NOMO-1 treated with DMSO at 0.1 percent for 48 hours (cell line): ENCODE measurements around the gene PLXNA4.
A peak's percentile ranks its signal among the peaks of the same experiment; 100 is the strongest.

ENCODE experiments used
- DNase-seq: peaks from one replicate; lab custom pipeline; 2025; ENCODE audit not compliant: unreplicated experiment; lab: John Stamatoyannopoulos, UW

PLXNA4 gene

GRCh38 chr7:132367004-132367403 is 209.3 kb downstream of the PLXNA4 start:
- DNase-seq: no peak

DNA sequence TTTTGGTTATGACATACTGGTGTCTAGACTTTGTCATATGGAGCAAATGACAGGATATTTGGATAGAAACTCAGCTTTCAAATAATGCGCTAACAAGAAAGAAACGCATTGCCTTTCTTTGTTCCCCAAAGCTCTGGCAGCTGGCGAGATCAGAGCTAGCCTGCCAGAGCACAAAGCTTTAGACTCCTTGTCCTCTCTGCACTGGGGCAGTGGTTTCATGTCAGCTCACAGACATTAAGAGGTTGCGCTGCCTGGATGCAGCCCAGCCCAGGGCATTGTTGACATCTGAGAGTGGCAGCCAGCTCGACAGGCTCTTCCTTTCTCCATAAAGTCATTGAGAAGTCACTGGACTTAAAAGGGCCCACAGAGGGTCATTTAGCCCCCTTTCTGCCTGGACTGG is 212.0 kb downstream of the PLXNA4 start:
- no peak for DNase-seq

- DNase-seq: no peak
These were observed 214.2 kb downstream of the PLXNA4 start for GRCh38 chr7:132362059-132362458.

GRCh38 chr7:132361146-132361545 is 215.1 kb downstream of the PLXNA4 start:
- DNase-seq: no peak

- DNase-seq: no peak
These were observed 216.5 kb downstream of the PLXNA4 start for GRCh38 chr7:132359743-132360142.

DNA sequence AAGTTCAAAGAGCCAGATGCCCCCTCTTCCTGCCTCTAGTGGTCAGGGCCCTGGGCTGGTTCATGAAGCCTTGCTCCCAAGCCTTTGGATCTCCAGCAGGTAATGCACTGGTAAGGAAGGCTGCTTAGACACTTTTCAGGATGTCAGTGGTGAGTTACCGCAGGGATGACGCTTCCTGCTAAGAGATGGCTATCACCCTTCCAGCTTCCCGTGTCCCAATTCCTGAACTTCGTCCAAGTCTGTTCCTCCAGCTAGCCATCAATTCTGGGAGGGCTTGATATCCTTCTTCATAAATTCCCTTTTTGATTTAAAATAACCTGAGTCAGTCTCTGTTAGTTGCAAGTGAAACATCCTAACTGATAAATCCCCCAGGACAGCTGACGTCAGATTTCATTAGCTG is 221.2 kb downstream of the PLXNA4 start:
- DNase-seq: no peak

- DNase-seq: peak; percentile 59
These were observed 221.7 kb downstream of the PLXNA4 start for GRCh38 chr7:132354527-132354926.

GRCh38 chr7:132353936-132354335 is 222.3 kb downstream of the PLXNA4 start:
- no peak for DNase-seq

DNA sequence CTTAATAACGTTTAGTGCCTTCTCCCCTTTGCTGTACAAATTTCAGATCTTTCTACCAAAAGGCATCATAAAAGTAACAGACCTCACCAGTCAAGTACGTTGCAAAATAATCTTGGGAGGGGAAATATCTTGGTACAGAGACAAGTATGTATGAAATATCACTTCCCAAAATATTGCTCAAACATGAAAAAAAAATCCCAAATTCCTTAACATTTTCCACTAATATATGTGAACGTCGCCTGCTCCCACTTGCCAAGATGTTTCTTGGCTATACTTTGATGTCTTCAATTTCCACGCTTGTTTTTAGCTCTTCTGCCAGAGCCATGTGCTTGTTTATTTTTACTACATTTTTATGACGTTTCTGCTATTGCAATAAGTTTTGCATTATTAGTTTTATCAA is 223.5 kb downstream of the PLXNA4 start:
- DNase-seq: no peak

GRCh38 chr7:132351954-132352499 is 224.2 kb downstream of the PLXNA4 start:
- DNase-seq: no peak

- no peak for DNase-seq
These were observed 225.5 kb downstream of the PLXNA4 start for GRCh38 chr7:132350741-132351140.

DNA sequence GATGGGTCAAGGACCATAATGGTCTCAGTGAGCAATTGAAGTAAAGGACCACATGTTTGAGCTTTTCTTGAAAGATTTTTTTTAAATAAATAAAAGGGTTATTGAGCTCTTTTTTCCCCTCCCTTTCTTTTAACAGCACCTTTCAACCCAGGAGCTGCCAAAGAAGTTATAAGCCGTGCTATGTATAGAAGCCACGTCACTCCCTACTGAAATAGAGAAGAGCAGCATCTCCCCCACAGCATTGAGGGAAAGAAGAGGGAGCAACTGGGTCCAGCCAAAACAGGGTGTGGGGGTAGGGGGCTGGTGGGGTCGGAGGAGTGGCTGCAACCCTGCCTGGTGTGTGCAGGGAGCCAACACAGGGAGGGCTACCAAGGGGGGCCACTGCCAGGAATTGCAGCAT is 227.2 kb downstream of the PLXNA4 start:
- no peak for DNase-seq

- DNase-seq: no peak
These were observed 227.9 kb downstream of the PLXNA4 start for GRCh38 chr7:132348341-132348740.

DNA sequence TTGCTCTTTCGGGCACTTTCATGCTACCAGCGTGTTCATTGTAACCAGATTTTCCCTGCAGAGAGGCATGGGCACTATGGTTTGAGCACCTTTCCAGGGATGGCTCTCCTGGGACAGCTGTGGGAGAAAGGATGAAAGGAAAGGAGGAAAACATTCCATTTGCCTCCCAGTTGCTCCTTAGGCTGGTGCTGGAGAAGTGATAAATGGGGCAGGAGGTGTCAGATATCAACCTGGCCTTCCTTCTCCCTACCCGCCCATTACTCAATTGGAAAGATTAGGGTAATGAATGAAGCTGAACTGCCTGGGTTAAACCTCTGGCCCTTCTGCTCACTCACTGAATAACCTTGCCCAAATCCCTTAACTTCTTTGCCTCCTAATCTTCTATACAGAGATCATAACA is 228.4 kb downstream of the PLXNA4 start:
- no peak for DNase-seq

DNA sequence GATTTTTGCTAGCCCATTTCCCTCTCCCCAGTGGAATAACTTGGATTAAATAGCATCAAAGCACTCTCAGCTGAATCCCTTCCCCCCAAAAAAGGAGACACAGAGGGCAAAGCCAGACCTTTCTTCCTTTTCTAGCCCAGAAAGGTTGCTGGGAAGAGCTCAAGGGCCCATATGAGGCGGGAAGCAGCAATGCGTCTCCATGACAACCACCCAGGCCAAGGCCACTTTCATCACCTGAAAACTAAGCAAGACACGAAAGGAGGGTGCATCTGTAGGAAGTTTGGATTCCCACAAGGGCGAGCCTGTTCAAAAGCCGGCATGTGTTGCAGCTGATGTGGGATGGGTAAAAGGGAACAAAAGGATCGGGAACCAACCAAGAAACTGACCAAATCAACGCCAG is 229.1 kb downstream of the PLXNA4 start:
- DNase-seq: no peak

- no peak for DNase-seq
These were observed 230.6 kb downstream of the PLXNA4 start for GRCh38 chr7:132345543-132346129.

DNA sequence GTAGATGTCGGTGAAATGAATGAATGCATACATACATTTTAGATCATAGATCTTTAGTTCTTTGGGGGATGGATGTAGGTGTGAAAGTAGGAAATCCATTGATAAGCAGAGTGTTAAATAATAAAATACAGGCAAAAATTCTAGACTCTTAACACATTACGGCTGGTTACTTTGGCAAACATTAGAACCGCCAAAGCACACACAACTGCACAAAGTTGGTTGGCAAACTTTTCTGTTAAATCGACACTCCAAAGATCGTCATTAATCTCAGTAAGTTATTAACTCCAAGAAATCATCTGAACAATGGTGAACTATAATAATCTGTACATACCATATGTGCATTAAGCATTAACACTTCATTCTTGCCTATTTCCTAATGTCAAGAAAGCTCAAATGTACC is 231.2 kb downstream of the PLXNA4 start:
- no peak for DNase-seq

GRCh38 chr7:132343199-132343598 is 233.1 kb downstream of the PLXNA4 start:
- no peak for DNase-seq

- DNase-seq: no peak
These were observed 238.7 kb downstream of the PLXNA4 start for GRCh38 chr7:132337450-132338080.

- DNase-seq: no peak
These were observed 239.5 kb downstream of the PLXNA4 start for GRCh38 chr7:132336797-132337196.

DNA sequence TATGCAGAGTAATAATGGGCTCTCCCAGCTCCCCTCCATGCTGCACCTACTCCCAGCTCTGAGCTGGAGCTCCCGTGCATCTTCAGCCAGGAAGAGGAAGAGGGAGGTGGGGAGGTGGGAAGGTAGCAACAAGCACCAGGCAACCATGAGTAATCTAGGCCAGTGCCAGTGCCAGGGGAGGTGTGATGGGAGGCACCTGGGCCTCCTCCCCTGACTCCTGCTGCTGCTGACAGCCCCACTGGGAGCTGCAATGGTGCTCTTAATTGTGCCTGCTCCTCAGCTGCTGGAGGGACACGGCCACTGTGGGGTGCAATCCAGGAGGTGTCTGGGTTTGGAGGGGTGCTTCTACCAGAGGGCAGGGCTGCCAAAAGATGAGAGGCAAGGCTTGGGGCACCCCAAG is 243.0 kb downstream of the PLXNA4 start:
- no peak for DNase-seq

DNA sequence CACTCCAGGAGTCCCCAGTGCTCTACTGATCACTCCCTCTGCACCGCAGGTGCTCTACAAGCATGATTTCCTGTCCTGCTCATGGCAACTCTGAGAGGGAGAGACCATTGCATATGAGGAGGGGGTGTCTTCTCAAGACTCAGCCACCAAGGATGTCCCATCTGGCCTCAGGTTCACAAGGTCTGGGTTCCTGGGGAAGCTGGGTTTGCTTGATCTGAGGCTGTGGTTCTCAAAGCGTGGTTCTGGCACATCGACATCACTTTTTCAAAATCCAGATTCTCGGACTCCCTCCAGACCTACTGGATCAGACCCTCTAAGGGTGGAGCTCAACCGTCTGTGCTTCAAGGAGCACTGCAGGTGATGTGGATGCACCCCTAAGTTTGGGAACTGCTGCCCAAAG is 247.5 kb downstream of the PLXNA4 start:
- DNase-seq: no peak
